Upper lobe of right lung (tissue), 1 donor: ENCODE data around the gene MAP3K5. TPM values are rescaled to one million over a fixed set of nuclear protein-coding genes. Genes with fewer than 3 reads are reported as not detected.

Experiments
- ATAC-seq: fragments of 200-7000 bp; cut with Tn5 transposase; one replicate; pipeline ENCODE4 v1.9.1; 2020; ENCODE audit warnings: mild to moderate bottlenecking, moderate library complexity
- DNase-seq: peaks from one replicate; pipeline ENCODE4 v3.0.0-alpha.2; 2020
- H3K27ac ChIP-seq: fragments of 200-600 bp; one replicate; pipeline ENCODE4 v1.8.0; 2022
- H3K27me3 ChIP-seq: fragments of 200-600 bp; one replicate; pipeline ENCODE4 v1.8.0; 2022; ENCODE audit warnings: mild to moderate bottlenecking
- H3K36me3 ChIP-seq: fragments of 200-600 bp; one replicate; pipeline ENCODE4 v1.8.0; 2022
- H3K4me1 ChIP-seq: fragments of 200-600 bp; one replicate; pipeline ENCODE4 v1.8.0; 2022
- H3K4me3 ChIP-seq: fragments of 200-600 bp; one replicate; pipeline ENCODE4 v1.8.0; 2022; ENCODE audit warnings: mild to moderate bottlenecking
- H3K9me3 ChIP-seq: fragments of 200-600 bp; one replicate; pipeline ENCODE4 v1.8.0; 2022
- CTCF ChIP-seq: fragments of 200-600 bp; IDR thresholded peaks from one replicate; pipeline ENCODE4 v1.8.0; 2022; ENCODE audit warnings: antibody characterized with exemption
- intact Hi-C: fragments of 100-400 bp; cut with DNase I; formaldehyde crosslinking; loops from one replicate; pipeline ENCODE4 v1.11.0; 2022
- total RNA-seq: library from RNA; stranded (reverse); fragmentation: NEBNext Ultra II Directional; extraction: Animal tissue kit (Norgen Biotek cat#: 25700); gene quantifications from one replicate; pipeline ENCODE4 v1.2.1, GENCODE V29; 2021
- donor health status: DM: no; HTN: yes; CAD: no; lungs with severe emphysema.

Gene MAP3K5
- total RNA-seq, 1 donor from 2014 or later = 32.5 TPM

GRCh38 chr6:136811272-136811671, 19.0 kb upstream of the MAP3K5 start:
- no peaks in the 10 kb centered on the region for H3K36me3 ChIP-seq
- H3K4me1 ChIP-seq = no peaks in the 10 kb centered on the region
- no peak overlapping the region for H3K4me3 ChIP-seq
- ATAC-seq (no peak), DNase-seq (no peak)
- no peaks in the 10 kb centered on the region for H3K9me3 ChIP-seq
- H3K27me3 ChIP-seq = no peaks in the 10 kb centered on the region
- intact Hi-C loops = no loop called here
- no peak for TF ChIP-seq CTCF
- H3K27ac ChIP-seq = no peak overlapping the region

GRCh38 chr6:136809091-136809860, 17.0 kb upstream of the MAP3K5 start:
- no peaks in the 10 kb centered on the region for H3K9me3 ChIP-seq
- no peak for DNase-seq
- H3K4me1 ChIP-seq = no peaks in the 10 kb centered on the region
- TF ChIP-seq CTCF = no peak
- H3K36me3 ChIP-seq = no peaks in the 10 kb centered on the region
- H3K27me3 ChIP-seq = no peaks in the 10 kb centered on the region
- no peak overlapping the region for H3K27ac ChIP-seq
- H3K4me3 ChIP-seq = no peak overlapping the region
- ATAC-seq = no peak
- intact Hi-C loops = no loop called here

GRCh38 chr6:136803608-136804007, 11.3 kb upstream of the MAP3K5 start:
- no peaks in the 10 kb centered on the region for H3K9me3 ChIP-seq
- ATAC-seq (no peak), DNase-seq (no peak)
- no peak overlapping the region for H3K4me3 ChIP-seq
- no peak for TF ChIP-seq CTCF
- no peaks in the 10 kb centered on the region for H3K36me3 ChIP-seq
- intact Hi-C loops = no loop called here
- no peaks in the 10 kb centered on the region for H3K27me3 ChIP-seq
- no peak overlapping the region for H3K27ac ChIP-seq
- no peaks in the 10 kb centered on the region for H3K4me1 ChIP-seq

DNA sequence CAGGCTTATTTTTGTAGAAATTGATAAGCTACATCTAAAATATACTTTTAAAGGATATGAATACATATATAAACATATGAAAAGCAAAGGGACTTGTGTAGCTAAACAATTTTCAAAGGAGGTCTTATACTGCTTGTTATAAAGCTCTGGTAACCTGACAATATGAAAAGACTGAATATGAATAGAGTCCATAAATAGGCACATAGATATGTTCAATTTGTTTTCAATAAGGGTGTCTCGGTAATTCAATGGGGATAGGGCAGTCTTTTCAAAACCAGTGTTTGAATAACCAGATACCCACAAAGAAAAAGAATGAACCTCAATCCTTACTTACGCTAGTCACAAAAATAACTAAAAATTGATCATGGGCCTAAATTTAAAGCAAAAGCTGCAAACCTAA, 9.3 kb upstream of the MAP3K5 start:
- ATAC-seq (no peak), DNase-seq (no peak)
- Histone ChIP-seq H3K27ac (no peak overlapping the region), H3K4me1 (no peaks in the 10 kb centered on the region), H3K4me3 (no peak overlapping the region), H3K27me3 (no peaks in the 10 kb centered on the region), H3K36me3 (no peaks in the 10 kb centered on the region), H3K9me3 (no peaks in the 10 kb centered on the region)
- intact Hi-C loops = no loop called here
- no peak for TF ChIP-seq CTCF

DNA sequence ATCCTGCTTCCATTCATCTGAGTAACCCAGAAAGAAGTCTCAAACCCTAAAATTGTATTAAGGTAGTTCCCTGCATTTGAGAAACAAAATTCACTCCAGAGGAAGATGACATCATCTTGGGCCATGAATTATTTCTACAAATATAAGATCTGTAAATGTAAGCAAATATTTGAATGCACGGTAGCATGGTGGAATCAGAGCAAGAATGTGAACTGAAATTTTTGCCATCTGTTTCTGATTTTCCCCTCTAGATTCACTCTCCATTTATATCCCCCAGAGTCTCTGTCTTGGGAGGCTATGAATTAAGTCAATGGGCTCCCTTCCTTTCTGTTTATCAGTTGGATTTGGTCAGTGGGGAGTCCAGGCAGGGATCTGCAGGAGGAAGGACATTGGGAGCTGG, 5.8 kb upstream of the MAP3K5 start:
- TF ChIP-seq CTCF = no peak
- no peaks in the 10 kb centered on the region for H3K9me3 ChIP-seq
- H3K27me3 ChIP-seq = no peaks in the 10 kb centered on the region
- peaks cover 5% of the 10 kb centered on the region for H3K4me1 ChIP-seq
- H3K4me3 ChIP-seq = no peak overlapping the region
- intact Hi-C loops = no loop called here
- DNase-seq (no peak), ATAC-seq (no peak)
- H3K36me3 ChIP-seq = no peaks in the 10 kb centered on the region
- no peak overlapping the region for H3K27ac ChIP-seq

DNA sequence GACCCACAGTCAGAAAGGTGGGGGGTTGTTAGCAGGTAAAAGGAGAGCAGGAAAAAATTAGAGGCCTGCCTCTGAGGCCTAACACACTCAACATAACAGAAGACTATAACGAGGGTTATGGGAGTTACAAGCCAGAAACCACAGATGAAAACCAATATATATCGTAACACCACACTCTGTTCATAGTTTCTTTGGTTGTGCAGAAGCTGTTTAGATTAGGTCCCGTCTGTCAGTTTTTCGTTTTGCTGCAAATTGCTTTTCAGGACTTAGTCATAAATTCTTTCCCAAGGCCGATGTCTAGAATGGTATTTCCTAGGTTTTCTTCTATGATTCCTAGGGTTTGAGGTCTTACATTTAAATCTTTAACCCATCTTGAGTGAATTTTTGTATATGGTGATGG, 3.7 kb upstream of the MAP3K5 start:
- ATAC-seq (no peak), DNase-seq (no peak)
- intact Hi-C loops = no loop called here
- H3K27ac ChIP-seq = no peak overlapping the region
- no peaks in the 10 kb centered on the region for H3K36me3 ChIP-seq
- H3K9me3 ChIP-seq = no peaks in the 10 kb centered on the region
- no peak overlapping the region for H3K4me3 ChIP-seq
- H3K4me1 ChIP-seq = peaks cover 5% of the 10 kb centered on the region
- no peak for TF ChIP-seq CTCF
- H3K27me3 ChIP-seq = no peaks in the 10 kb centered on the region
